Keratinocyte (primary cell): ENCODE results near the gene UTS2. TPM values are rescaled to one million over a fixed set of nuclear protein-coding genes. Genes with fewer than 3 reads are reported as not detected.

Experiments used
- DNase-seq: peaks from one replicate; pipeline ENCODE4 v3.0.0-alpha.2; 2011; ENCODE audit warnings: low read depth, missing footprints, low spot score
- FAIRE-seq: peaks from 2 replicates; lab custom pipeline; 2011; peaks lifted over from hg19 to GRCh38; lab: Jason Lieb, UNC
- H2AFZ ChIP-seq: 2 replicates; pipeline ENCODE4 v1.6.0; 2012; ENCODE audit warnings: low read length, control low read depth, inconsistent platforms; ENCODE audit not compliant: control insufficient read depth
- H3K27ac ChIP-seq: 2 replicates; pipeline ENCODE4 v1.5.1; 2011; ENCODE audit warnings: low read length; ENCODE audit not compliant: control insufficient read depth, insufficient read depth
- H3K27me3 ChIP-seq: 3 replicates; pipeline ENCODE4 v1.6.0; 2011; ENCODE audit warnings: low read length; ENCODE audit not compliant: control insufficient read depth, insufficient read depth; ENCODE audit errors: extremely low read depth
- H3K36me3 ChIP-seq, 2 experiments: 2 replicates in 1 of 2; 3 replicates in 1 of 2; pipeline ENCODE4 v1.5.1; 2011; ENCODE audit warnings: low read length in 2 of 2, mild to moderate bottlenecking in 1 of 2; ENCODE audit not compliant: control insufficient read depth in 2 of 2, insufficient read depth in 2 of 2; ENCODE audit errors: extremely low read depth in 1 of 2
- H3K4me1 ChIP-seq: 3 replicates; pipeline ENCODE4 v1.5.1; 2011; ENCODE audit warnings: low read length; ENCODE audit not compliant: control insufficient read depth, insufficient read depth; ENCODE audit errors: extremely low read depth
- H3K4me2 ChIP-seq: 3 replicates; pipeline ENCODE4 v1.6.0; 2011; ENCODE audit warnings: low read depth, low read length; ENCODE audit not compliant: control insufficient read depth, insufficient read depth; ENCODE audit errors: extremely low read depth
- H3K4me3 ChIP-seq, 3 experiments: fragments of 200-600 bp in 1 of 3; sonication (generic) in 1 of 3; 2 replicates in 2 of 3; 3 replicates in 1 of 3; pipeline ENCODE4 v1.5.1; 2011 to 2016; ENCODE audit warnings: low read length in 3 of 3, mild to moderate bottlenecking in 3 of 3, control low read depth in 2 of 3, inconsistent platforms in 1 of 3, low read depth in 1 of 3, mixed read lengths in 1 of 3, mixed run types in 1 of 3, moderate library complexity in 1 of 3; ENCODE audit not compliant: control insufficient read depth in 2 of 3, insufficient read depth in 2 of 3; ENCODE audit errors: extremely low read depth in 1 of 3
- H3K79me2 ChIP-seq: 2 replicates; pipeline ENCODE4 v1.6.0; 2012; ENCODE audit warnings: low read length; ENCODE audit not compliant: control insufficient read depth, insufficient read depth
- H3K9ac ChIP-seq: 3 replicates; pipeline ENCODE4 v1.6.0; 2011; ENCODE audit warnings: low read length; ENCODE audit not compliant: control insufficient read depth, insufficient read depth; ENCODE audit errors: extremely low read depth
- H3K9me1 ChIP-seq: 3 replicates; pipeline ENCODE4 v1.6.0; 2011; ENCODE audit warnings: low read length; ENCODE audit not compliant: control insufficient read depth, insufficient read depth; ENCODE audit errors: extremely low read depth
- H3K9me3 ChIP-seq: 2 replicates; pipeline ENCODE4 v1.5.1; 2012; ENCODE audit warnings: low read depth, low read length; ENCODE audit not compliant: control insufficient read depth
- H4K20me1 ChIP-seq: 3 replicates; pipeline ENCODE4 v1.6.0; 2011; ENCODE audit warnings: low read length; ENCODE audit not compliant: control insufficient read depth, insufficient read depth; ENCODE audit errors: extremely low read depth
- EZH2 ChIP-seq: IDR thresholded peaks from one replicate; pipeline ENCODE4 v1.6.1; 2012; ENCODE audit warnings: inconsistent platforms, mild to moderate bottlenecking, low read length, moderate library complexity
- dilution Hi-C: fragments of 300-500 bp; cut with MboI; formaldehyde crosslinking; loops from one replicate; pipeline ENCODE4 v1.7.0; 2020; ENCODE audit warnings: low sequenced_read_pairs; ENCODE audit not compliant: extremely low pct_ligation_motif_present
- polyA plus RNA-seq, 5 experiments: library from polyadenylated mRNA; depleted of rRNA in 3 of 5; stranded (reverse) in 3 of 5; stranded (forward) in 1 of 5; unstranded in 1 of 5; fragments of >200 nt; gene quantifications; 1 replicate in 1 of 5; 2 replicates in 3 of 5; 3 replicates in 1 of 5; pipeline versions ENCODE4 v1.2.1 to v1.2.3, GENCODE V29; 2011 to 2012; ENCODE audit warnings: missing spikeins in 2 of 5, low read depth in 1 of 5, low replicate concordance in 1 of 5
- TF ChIP-seq, protein P1 (sequence below), 3 experiments: IDR thresholded peaks in 1 of 3; conservative IDR thresholded peaks in 1 of 3; optimal IDR thresholded peaks in 1 of 3; 2 replicates in 2 of 3; 3 replicates in 1 of 3; pipeline versions ENCODE3 to v1.5.1; 2011; ENCODE audit warnings: low read length in 3 of 3, mild to moderate bottlenecking in 3 of 3, moderate library complexity in 2 of 3, control low read depth in 1 of 3, inconsistent platforms in 1 of 3; ENCODE audit not compliant: insufficient read depth in 2 of 3; ENCODE audit errors: extremely low read depth in 1 of 3

Gene UTS2
- polyA plus RNA-seq, 1 donor (not counting 4 experiments of a cell fraction or from before 2014, with no cell fraction given), result not detected

DNA sequence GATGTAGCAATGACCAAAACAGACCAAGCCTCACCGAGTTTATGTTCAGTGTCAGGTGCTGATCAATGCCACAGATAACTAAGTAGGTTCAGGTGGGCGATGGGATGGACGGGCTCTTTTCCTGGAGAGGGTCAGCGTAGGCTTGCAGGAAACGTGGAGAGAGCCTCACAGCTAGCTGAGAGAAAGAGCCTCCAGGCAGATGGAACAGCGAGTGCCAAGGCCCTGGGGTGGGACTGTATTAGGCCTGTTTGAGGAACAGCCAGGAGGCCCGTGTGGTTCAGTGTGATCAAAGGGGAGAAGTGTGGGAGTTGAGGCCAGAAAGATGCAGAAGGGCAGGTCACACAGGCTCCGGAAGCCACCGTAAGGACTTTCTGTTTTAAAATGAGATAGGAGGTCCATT lies 7.3 kb upstream of the UTS2 start:
- Histone ChIP-seq H3K4me1 (no peaks in the 10 kb centered on the region), H3K27ac (no peak overlapping the region), H3K4me3 (no peak overlapping the region), H3K79me2 (no peaks in the 10 kb centered on the region), H4K20me1 (no peaks in the 10 kb centered on the region), H3K9me1 (no peaks in the 10 kb centered on the region), H3K9me3 (no peaks in the 10 kb centered on the region), H3K9ac (no peak overlapping the region), H2AFZ (no peak overlapping the region), H3K4me2 (no peak overlapping the region), H3K27me3 (no peaks in the 10 kb centered on the region), H3K36me3 (no peaks in the 10 kb centered on the region)
- dilution Hi-C loops, result no loop called here
- DNase-seq, result no peak
- no peak for TF ChIP-seq EZH2
- TF ChIP-seq, protein P1, sequence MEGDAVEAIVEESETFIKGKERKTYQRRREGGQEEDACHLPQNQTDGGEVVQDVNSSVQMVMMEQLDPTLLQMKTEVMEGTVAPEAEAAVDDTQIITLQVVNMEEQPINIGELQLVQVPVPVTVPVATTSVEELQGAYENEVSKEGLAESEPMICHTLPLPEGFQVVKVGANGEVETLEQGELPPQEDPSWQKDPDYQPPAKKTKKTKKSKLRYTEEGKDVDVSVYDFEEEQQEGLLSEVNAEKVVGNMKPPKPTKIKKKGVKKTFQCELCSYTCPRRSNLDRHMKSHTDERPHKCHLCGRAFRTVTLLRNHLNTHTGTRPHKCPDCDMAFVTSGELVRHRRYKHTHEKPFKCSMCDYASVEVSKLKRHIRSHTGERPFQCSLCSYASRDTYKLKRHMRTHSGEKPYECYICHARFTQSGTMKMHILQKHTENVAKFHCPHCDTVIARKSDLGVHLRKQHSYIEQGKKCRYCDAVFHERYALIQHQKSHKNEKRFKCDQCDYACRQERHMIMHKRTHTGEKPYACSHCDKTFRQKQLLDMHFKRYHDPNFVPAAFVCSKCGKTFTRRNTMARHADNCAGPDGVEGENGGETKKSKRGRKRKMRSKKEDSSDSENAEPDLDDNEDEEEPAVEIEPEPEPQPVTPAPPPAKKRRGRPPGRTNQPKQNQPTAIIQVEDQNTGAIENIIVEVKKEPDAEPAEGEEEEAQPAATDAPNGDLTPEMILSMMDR (optimal IDR thresholded peaks at IDR 0.05 in 1 of 3, IDR thresholded peaks at IDR 0.05 in 1 of 3, conservative IDR thresholded peaks at IDR 0.05 in 1 of 3; ENCODE audit: extremely low read depth in 1 of 3, insufficient read depth in 2 of 3, low read length in 3 of 3), result no peak
- no peak for FAIRE-seq

DNA sequence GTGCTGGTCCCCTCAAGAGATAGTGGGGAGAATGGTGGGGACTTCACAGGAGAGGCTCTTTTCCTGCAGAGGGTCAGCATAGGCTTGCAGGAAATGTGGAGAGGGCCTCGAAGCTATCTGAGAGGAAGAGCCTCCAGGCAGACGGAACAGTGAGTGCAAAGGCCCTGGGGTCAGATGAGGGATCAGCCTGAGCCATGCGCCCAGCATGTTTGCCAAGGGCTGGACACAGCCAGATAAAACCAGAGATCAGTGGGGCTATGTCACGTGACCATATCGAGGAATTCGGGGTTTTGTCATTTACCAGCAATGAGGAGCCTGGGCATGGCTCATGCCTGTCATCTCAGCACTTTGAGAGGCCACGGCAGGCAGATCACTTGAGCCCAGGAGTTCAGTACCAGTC lies 6.5 kb upstream of the UTS2 start:
- Histone ChIP-seq H3K4me3 (no peak overlapping the region), H3K4me1 (no peaks in the 10 kb centered on the region), H3K9me3 (no peaks in the 10 kb centered on the region), H4K20me1 (no peaks in the 10 kb centered on the region), H3K9ac (no peak overlapping the region), H3K27ac (no peak overlapping the region), H3K4me2 (no peak overlapping the region), H3K36me3 (no peaks in the 10 kb centered on the region), H3K27me3 (no peaks in the 10 kb centered on the region), H3K9me1 (no peaks in the 10 kb centered on the region), H2AFZ (no peak overlapping the region), H3K79me2 (no peaks in the 10 kb centered on the region)
- FAIRE-seq, result no peak
- DNase-seq, result no peak
- TF ChIP-seq EZH2, result no peak
- TF ChIP-seq, protein P1 (optimal IDR thresholded peaks at IDR 0.05 in 1 of 3, IDR thresholded peaks at IDR 0.05 in 1 of 3, conservative IDR thresholded peaks at IDR 0.05 in 1 of 3; ENCODE audit: extremely low read depth in 1 of 3, insufficient read depth in 2 of 3, low read length in 3 of 3), result no peak
- dilution Hi-C loops, result no loop called here
